GM10248 (cell line): Measurements from ENCODE around the gene PTPRN2.

ENCODE experiments used
- CTCF ChIA-PET: fragments of 300-600 bp; sonication (Branson Sonifier 250); formaldehyde crosslinking; extraction: SDS; loops from one replicate; lab custom pipeline; 2021; ENCODE audit warnings: antibody characterized with exemption; lab: Yijun Ruan, JAX
- POLR2A ChIA-PET: fragments of 350-650 bp; sonication (Branson Sonifier 250); formaldehyde crosslinking; extraction: SDS; loops from one replicate; lab custom pipeline; 2020; ENCODE audit warnings: antibody characterized with exemption; lab: Yijun Ruan, JAX
- DNase-seq: peaks from one replicate; pipeline ENCODE4 v3.0.0; 2012; ENCODE audit errors: extremely low spot score
- CTCF ChIP-seq: IDR thresholded peaks from 2 replicates; pipeline ENCODE4 v1.5.1; 2012; ENCODE audit warnings: mild to moderate bottlenecking, low read depth; ENCODE audit errors: extremely low read depth, missing control alignments, control extremely low read depth

The PTPRN2 gene

GRCh38 chr7:158075633-158076001 lies 512.0 kb downstream of the PTPRN2 start:
- ChIA-PET CTCF (no interaction called here), POLR2A (no interaction called here)
- TF ChIP-seq CTCF, result no peak
- no peak for DNase-seq

DNA sequence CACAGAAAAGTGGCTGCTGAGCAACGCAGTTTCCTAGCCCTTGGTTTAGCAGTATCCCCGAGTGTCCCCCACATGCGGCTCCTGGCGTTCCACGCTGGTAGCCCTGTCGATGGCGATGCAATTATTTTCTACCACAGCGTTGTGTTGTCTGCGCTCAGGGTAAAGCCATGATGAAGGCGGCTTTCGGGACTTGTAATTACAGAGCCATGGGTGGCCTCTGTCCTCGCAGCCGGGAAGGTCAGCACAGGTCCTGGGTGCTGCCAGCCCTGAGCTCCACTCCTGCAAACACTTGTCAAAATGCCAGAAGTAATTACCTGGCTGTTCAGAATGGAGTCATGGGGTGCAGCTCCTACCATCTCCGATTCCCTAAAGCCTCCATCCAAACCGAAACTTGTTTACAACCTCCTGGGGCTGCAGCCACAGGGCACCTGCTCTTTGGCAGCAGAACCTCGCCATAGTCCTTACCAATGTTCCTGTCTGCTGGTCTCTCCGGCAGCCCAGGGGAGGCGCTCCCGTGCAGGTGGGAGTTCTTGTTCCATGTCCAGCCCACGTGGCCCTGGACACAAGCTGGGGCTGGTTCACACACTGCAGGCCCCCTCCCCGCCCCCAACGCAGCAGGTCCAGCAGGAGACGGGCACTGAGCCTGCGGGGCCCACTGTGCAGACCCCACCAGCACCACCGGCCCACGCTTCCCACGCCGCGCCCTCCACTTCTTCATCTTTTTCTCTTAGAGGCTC lies 512.6 kb downstream of the PTPRN2 start:
- ChIA-PET CTCF (no interaction called here), POLR2A (no interaction called here)
- no peak for TF ChIP-seq CTCF
- no peak for DNase-seq

DNA sequence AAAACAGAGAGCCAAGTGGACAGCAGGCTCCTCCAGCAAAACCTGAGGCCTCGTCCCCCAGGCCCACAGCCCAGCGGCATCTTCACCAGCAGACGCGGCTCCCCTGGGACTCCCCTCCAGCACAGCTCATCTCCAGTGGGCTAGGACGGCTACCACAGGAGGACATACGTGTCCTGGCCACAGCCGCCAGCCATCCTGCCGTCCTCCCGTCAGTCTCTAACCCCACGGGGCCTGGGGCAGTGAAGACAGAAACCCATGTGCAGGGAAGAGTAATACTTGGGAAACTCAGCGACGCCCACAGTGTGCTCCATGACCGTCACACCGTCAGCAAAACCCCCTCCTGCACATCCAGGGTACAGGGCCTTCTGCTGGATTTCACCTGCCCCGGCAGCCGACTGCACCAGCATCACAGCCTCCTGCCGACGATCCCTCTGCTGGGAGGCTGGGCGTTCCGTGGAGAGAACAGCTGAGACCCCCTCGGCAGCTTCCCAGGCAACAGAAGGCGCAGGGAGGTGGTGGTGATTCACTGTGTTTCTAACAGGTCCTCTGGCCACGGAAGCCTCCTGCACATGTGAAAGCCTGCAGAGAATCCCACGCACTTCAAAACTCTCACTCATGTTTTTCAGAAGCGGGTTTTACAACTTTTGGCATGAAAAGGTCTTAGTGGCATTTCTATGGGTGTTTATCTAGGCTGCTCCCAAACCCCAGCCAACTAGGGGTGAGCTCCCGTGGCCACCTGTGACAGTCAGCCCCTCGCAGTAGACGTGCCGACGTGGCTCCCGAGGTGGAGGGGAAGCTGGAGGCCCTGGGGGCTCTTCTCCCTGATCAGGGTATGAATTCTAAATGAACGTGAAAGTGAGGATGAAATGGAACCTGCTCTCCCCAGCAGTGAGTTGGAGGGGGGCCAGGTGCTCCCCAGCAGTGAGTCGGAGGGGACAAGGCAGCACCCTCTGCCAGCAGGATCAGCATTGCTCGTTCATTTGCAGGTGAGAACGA lies 513.5 kb downstream of the PTPRN2 start:
- CTCF ChIA-PET, result no interaction called here

DNA sequence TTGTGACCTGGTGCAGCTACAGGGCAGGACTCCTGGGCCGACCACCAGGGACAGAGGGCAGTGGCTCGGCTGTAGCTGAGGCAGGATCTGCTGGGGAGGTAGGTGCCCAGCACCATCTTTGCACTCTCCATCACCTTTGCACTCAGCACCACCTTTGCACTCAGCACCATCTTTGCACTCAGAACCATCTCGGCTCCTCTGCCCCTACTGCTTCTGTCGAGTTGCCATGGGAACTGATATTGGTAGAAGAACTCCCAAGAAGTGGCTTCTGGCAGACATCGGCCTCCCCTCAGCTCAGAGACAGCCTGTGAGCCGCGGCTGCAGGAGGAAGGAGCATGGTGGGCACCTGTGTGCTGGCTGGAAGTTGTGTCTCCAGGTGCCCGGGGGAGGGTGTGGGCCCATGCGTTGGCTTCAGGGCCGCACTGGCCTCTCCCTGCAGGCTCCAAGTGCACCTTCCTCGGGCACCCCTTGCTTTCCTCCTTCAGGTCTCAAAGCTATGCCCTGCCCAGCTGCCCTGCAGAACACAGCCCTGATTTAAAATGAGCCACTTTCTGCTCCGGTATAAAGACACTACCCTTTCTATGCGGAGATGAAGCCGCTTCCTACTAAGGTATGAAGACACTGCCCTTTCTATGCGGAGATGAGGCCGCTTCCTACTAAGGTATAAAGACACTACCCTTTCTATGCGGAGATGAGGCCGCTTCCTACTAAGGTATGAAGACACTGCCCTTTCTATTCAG lies 514.5 kb downstream of the PTPRN2 start:
- no peak for DNase-seq
- no peak for TF ChIP-seq CTCF
- POLR2A ChIA-PET, result no interaction called here
- CTCF ChIA-PET, result no interaction called here

More for the DNA sequence above, 513.5 kb downstream of the PTPRN2 start:
- no peak for DNase-seq
- TF ChIP-seq CTCF, result no peak
- POLR2A ChIA-PET, result no interaction called here

DNA sequence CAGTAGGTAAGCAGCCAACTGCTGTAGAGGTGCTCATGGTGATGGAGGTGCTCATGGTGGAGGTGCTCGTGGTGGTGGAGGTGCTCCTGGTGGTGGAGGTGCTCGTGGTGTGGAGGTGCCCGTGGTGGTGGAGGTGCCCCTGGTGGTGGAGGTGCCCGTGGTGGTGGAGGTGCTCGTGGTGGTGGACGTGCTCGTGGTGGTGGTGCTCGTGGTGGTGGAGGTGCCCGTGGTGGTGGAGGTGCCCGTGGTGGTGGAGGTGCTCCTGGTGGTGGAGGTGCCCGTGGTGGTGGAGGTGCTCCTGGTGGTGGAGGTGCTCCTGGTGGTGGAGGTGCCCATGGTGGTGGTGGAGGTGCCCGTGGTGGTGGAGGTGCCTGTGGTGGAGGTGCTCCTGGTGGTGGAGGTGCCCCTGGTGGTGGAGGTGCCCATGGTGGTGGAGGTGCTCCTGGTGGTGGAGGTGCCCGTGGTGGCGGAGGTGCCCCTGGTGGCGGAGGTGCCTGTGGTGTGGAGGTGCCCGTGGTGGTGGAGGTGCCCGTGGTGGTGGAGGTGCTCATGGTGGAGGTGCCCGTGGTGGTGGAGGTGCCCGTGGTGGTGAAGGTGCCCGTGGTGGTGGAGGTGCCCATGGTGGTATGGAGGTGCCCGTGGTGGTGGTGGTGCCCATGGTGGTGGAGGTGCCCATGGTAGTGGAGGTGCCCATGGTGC lies 517.3 kb downstream of the PTPRN2 start:
- ChIA-PET CTCF (no interaction called here), POLR2A (no interaction called here)
- no peak for TF ChIP-seq CTCF
- DNase-seq, result no peak

DNA sequence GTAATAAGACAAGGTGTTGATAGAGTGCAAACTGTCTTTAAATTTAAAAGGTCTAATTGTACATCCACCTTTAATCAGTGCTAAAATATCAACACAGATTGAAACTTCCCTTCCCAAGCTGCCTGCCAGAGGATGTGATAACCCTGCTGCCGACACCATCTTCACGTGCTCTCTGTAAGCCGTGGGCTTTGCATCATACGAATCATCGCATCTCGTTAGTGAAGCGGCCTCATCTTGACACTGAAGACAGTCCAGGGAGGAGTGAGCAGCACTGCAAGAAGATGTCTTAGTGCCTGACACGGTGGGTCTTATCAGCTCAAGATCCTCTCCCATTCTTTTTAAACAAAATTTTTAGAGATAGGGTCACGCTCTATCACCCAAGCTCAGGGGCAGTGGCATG lies 518.8 kb downstream of the PTPRN2 start:
- POLR2A ChIA-PET, result no interaction called here
- CTCF ChIA-PET, result no interaction called here
- TF ChIP-seq CTCF, result no peak
- DNase-seq, result no peak
